HepG2 (cell line): ENCODE data around the gene JAZF1. TPM values are rescaled to one million over a fixed set of nuclear protein-coding genes. Genes with fewer than 3 reads are reported as not detected.

Experiments used
- ATAC-seq: fragments of 200-7000 bp; cut with Tn5 transposase; 3 replicates; pipeline ENCODE4 v1.9.1; 2020; ENCODE audit warnings: mild to moderate bottlenecking, moderate library complexity
- BruUV-seq: library from RNA; stranded (reverse); fragments of 400-500 nt; replicated peaks from 2 replicates; lab custom pipeline; 2021; lab: Mats Ljungman, UMichigan
- CTCF ChIA-PET: fragments of 300-600 bp; formaldehyde crosslinking; extraction: SDS; loops from one replicate; lab custom pipeline; 2021; ENCODE audit warnings: low total read pairs, inconsistent platforms, low intra/inter-chr PET ratio; lab: Yijun Ruan, JAX
- POLR2A ChIA-PET: fragments of 350-600 bp; sonication (Branson Sonifier 250); formaldehyde crosslinking; loops from one replicate; lab custom pipeline; 2020; ENCODE audit warnings: antibody characterized with exemption, inconsistent platforms; lab: Yijun Ruan, JAX
- DNase-seq: peaks from one replicate; pipeline ENCODE4 v3.0.0-alpha.2; 2015; ENCODE audit warnings: low spot score
- FAIRE-seq: peaks from 3 replicates; lab custom pipeline; 2011; peaks lifted over from hg19 to GRCh38; lab: Jason Lieb, UNC
- H2AFZ ChIP-seq: one replicate; pipeline ENCODE4 v1.6.1; 2011; ENCODE audit warnings: low read length, inconsistent platforms
- H3K27ac ChIP-seq: fragments of 300-600 bp; 3 replicates; pipeline ENCODE4 v1.8.0; 2011; ENCODE audit warnings: mixed run types, mild to moderate bottlenecking, mixed read lengths, low read length, inconsistent platforms; ENCODE audit not compliant: insufficient read depth; ENCODE audit errors: extremely low read length
- H3K27me3 ChIP-seq, 2 experiments: fragments of 200-600 bp in 1 of 2; 2 replicates in 1 of 2; 3 replicates in 1 of 2; pipeline versions ENCODE4 v1.6.0 to v1.8.0; 2011; ENCODE audit warnings: low read length in 2 of 2, mild to moderate bottlenecking in 2 of 2, moderate library complexity in 2 of 2, inconsistent platforms in 1 of 2; ENCODE audit not compliant: insufficient read depth in 2 of 2, control insufficient read depth in 1 of 2
- H3K36me3 ChIP-seq, 2 experiments: fragments of 200-600 bp in 1 of 2; replicated peaks in 1 of 2; 2 replicates in 1 of 2; 3 replicates in 1 of 2; pipeline versions ENCODE4 v1.5.1 to v1.8.0; 2011; ENCODE audit warnings: low read length in 2 of 2, inconsistent platforms in 1 of 2; ENCODE audit not compliant: insufficient read depth in 2 of 2, control insufficient read depth in 1 of 2
- H3K4me1 ChIP-seq: 2 replicates; pipeline ENCODE4 v1.5.1; 2012; ENCODE audit warnings: low read length, inconsistent platforms; ENCODE audit not compliant: insufficient read depth
- H3K4me2 ChIP-seq: 2 replicates; pipeline ENCODE4 v1.6.0; 2011; ENCODE audit warnings: low read depth, low read length, inconsistent platforms
- H3K4me3 ChIP-seq, 3 experiments: fragments of 200-600 bp in 1 of 3; sonication (generic), shearing (Covaris generic) in 1 of 3; replicated peaks in 1 of 3; 2 replicates each; pipeline ENCODE4 v1.5.1; 2011 to 2016; ENCODE audit warnings: low read length in 3 of 3, inconsistent platforms in 2 of 3, low read depth in 2 of 3, mild to moderate bottlenecking in 2 of 3, control low read depth in 1 of 3, mixed read lengths in 1 of 3; ENCODE audit not compliant: insufficient read depth in 1 of 3
- H3K79me2 ChIP-seq: one replicate; pipeline ENCODE4 v1.6.1; 2011; ENCODE audit warnings: low read length, inconsistent platforms; ENCODE audit not compliant: insufficient read depth
- H3K9ac ChIP-seq: 2 replicates; pipeline ENCODE4 v1.6.0; 2011; ENCODE audit warnings: mild to moderate bottlenecking, low read depth, low read length, inconsistent platforms; ENCODE audit not compliant: insufficient read depth
- H3K9me3 ChIP-seq: 2 replicates; pipeline ENCODE4 v1.5.1; 2012; ENCODE audit warnings: mild to moderate bottlenecking, low read length
- H4K20me1 ChIP-seq: 2 replicates; pipeline ENCODE4 v1.6.0; 2011; ENCODE audit warnings: inconsistent platforms, mild to moderate bottlenecking, low read length, moderate library complexity; ENCODE audit not compliant: insufficient read depth
- ARID2 ChIP-seq: sonication (generic); formaldehyde crosslinking; IDR thresholded peaks from 2 replicates; pipeline ENCODE4 v1.8.1; 2022; ENCODE audit warnings: mild to moderate bottlenecking, missing genetic modification reagents, borderline replicate concordance
- EHMT2 ChIP-seq: fragments of 200-600 bp; sonication (generic); IDR thresholded peaks from 2 replicates; pipeline ENCODE4 v1.7.0; 2017; ENCODE audit warnings: antibody characterized with exemption, low read depth, low read length, borderline replicate concordance
- ESRRA ChIP-seq: sonication (generic); formaldehyde crosslinking; IDR thresholded peaks from 2 replicates; pipeline ENCODE4 v1.5.1; 2020; ENCODE audit warnings: mild to moderate bottlenecking, low read depth, missing genetic modification reagents
- HDAC6 ChIP-seq: fragments of 200-600 bp; sonication (generic); IDR thresholded peaks from 2 replicates; pipeline ENCODE4 v1.7.0; 2017; ENCODE audit warnings: mild to moderate bottlenecking, antibody characterized with exemption, low read length, low read depth
- KLF12 ChIP-seq: sonication (generic); formaldehyde crosslinking; IDR thresholded peaks from 2 replicates; pipeline ENCODE4 v1.4.0; 2020; ENCODE audit warnings: missing genetic modification reagents, borderline replicate concordance
- NONO ChIP-seq, 2 experiments: fragments of 450-650 bp in 1 of 2; sonication (generic) in 1 of 2; formaldehyde crosslinking in 1 of 2; IDR thresholded peaks in 1 of 2; conservative IDR thresholded peaks in 1 of 2; 2 replicates each; pipeline versions ENCODE4 v1.6.1 to v1.8.0; 2017 to 2022; ENCODE audit warnings: mild to moderate bottlenecking in 1 of 2, missing genetic modification reagents in 1 of 2, moderate library complexity in 1 of 2
- SOX13 ChIP-seq, 3 experiments: fragments of 450-650 bp in 1 of 3; sonication (generic) in 1 of 3; formaldehyde crosslinking in 1 of 3; IDR thresholded peaks in 2 of 3; conservative IDR thresholded peaks in 1 of 3; 2 replicates each; pipeline versions ENCODE4 v1.5.0 to v1.6.1; 2016 to 2020; ENCODE audit warnings: antibody characterized with exemption in 1 of 3, mild to moderate bottlenecking in 1 of 3, missing compliant biosample characterization in 1 of 3, missing genetic modification reagents in 1 of 3, moderate library complexity in 1 of 3
- TBL1XR1 ChIP-seq: fragments of 150-350 bp; IDR thresholded peaks from 2 replicates; pipeline ENCODE4 v1.6.1; 2014; ENCODE audit warnings: borderline replicate concordance, low read length; ENCODE audit not compliant: partially characterized antibody
- ZFP90 ChIP-seq: sonication (generic); formaldehyde crosslinking; IDR thresholded peaks from 2 replicates; pipeline ENCODE4 v1.8.0; 2022; ENCODE audit warnings: missing genetic modification reagents, mild to moderate bottlenecking, inconsistent platforms, borderline replicate concordance
- ZNF501 ChIP-seq: sonication (generic); formaldehyde crosslinking; IDR thresholded peaks from 2 replicates; pipeline ENCODE4 v1.5.1; 2020; ENCODE audit warnings: mild to moderate bottlenecking, moderate library complexity, missing genetic modification reagents
- ZNF510 ChIP-seq: sonication (generic); formaldehyde crosslinking; IDR thresholded peaks from 2 replicates; pipeline ENCODE4 v1.4.0; 2020; ENCODE audit warnings: low read depth, mild to moderate bottlenecking, missing genetic modification reagents
- ZNF652 ChIP-seq: IDR thresholded peaks from 2 replicates; pipeline ENCODE4 v1.6.1; 2016; ENCODE audit warnings: low read depth, borderline replicate concordance
- ZNF768 ChIP-seq: sonication (generic); formaldehyde crosslinking; IDR thresholded peaks from 2 replicates; pipeline ENCODE4 v1.4.0; 2020; ENCODE audit warnings: missing genetic modification reagents
- ZNF839 ChIP-seq: sonication (generic); formaldehyde crosslinking; IDR thresholded peaks from 2 replicates; pipeline ENCODE4 v1.4.0; 2020; ENCODE audit warnings: missing genetic modification reagents, mild to moderate bottlenecking, borderline replicate concordance
- WGBS: methylation state at CpG from one replicate; pipeline ENCODE4 v1.1.6; 2017; ENCODE audit warnings: low lambda C conversion rate; 5-methylcytosine and 5-hydroxymethylcytosine counted together
- in situ Hi-C: cut with HindIII; loops from 2 replicates; pipeline ENCODE4 v1.10.0; 2017; ENCODE audit warnings: low pct_unique_long_range_greater_than_20kb; ENCODE audit not compliant: extremely low pct_ligation_motif_present
- intact Hi-C: fragments of 100-400 bp; cut with micrococcal nuclease; formaldehyde crosslinking; loops from one replicate; pipeline ENCODE4 v1.10.0; 2022; ENCODE audit not compliant: unreplicated experiment
- polyA plus RNA-seq, 8 experiments: library from polyadenylated mRNA; depleted of rRNA in 3 of 8; stranded (reverse) in 7 of 8; unstranded in 1 of 8; fragments of >200 nt; fragmentation: Illumina TruSeq in 4 of 8; extraction: Trizol in 4 of 8; gene quantifications; 2 replicates each; pipeline versions ENCODE4 v1.2.1 to v1.2.3, GENCODE V29; 2011 to 2016; ENCODE audit warnings: low read depth in 4 of 8, missing spikeins in 1 of 8, mixed read lengths in 1 of 8; ENCODE audit not compliant: insufficient read depth in 1 of 8
- total RNA-seq, 5 experiments: library from RNA; depleted of rRNA; stranded (reverse); fragments of >200 nt; fragmentation: Illumina TruSeq; extraction: Trizol; gene quantifications; 2 replicates each; pipeline ENCODE4 v1.2.3, GENCODE V29; 2016; ENCODE audit warnings: low read depth in 1 of 5
- TF ChIP-seq, protein P1 (sequence below): sonication (generic); formaldehyde crosslinking; IDR thresholded peaks from 2 replicates; pipeline ENCODE4 v1.8.1; 2022; ENCODE audit warnings: low read depth, mild to moderate bottlenecking, missing genetic modification reagents

The JAZF1 gene
- total and polyA plus RNA-seq, 2 of the 13 experiments (the other 11 are each of a cell fraction or from before 2014, with no cell fraction given) = not detected

GRCh38 chr7:27914409-27914808 is 266.2 kb downstream of the JAZF1 start (continued):
- TF ChIP-seq ZNF768 (CRISPR knock-in tag) (no peak), ARID2 (CRISPR knock-in tag) (no peak), ZNF510 (CRISPR knock-in tag) (no peak), ESRRA (CRISPR knock-in tag) (no peak), TBL1XR1 (no peak), ZNF652 (CRISPR knock-in tag) (no peak), NONO (IDR thresholded peaks at IDR 0.05) (no peak), NONO (CRISPR knock-in tag; conservative IDR thresholded peaks at IDR 0.05) (no peak)

- Histone ChIP-seq H3K4me3 (no peak overlapping the region), H3K9ac (no peak overlapping the region), H4K20me1 (no peaks in the 10 kb centered on the region), H3K9me3 (no peaks in the 10 kb centered on the region), H3K79me2 (no peaks in the 10 kb centered on the region), H3K36me3 (no peaks in the 10 kb centered on the region), H3K4me2 (no peak overlapping the region), H3K27ac (no peak overlapping the region), H3K4me1 (no peaks in the 10 kb centered on the region), H2AFZ (no peak overlapping the region), H3K27me3 (peaks cover 0 to 9% of the 10 kb centered on the region in 2 experiments; a peak in 1 of 5 replicates)
- no peak for DNase-seq
- no TSS peak for BruUV-seq
- no peak for FAIRE-seq
- in situ Hi-C loops = no loop called here
- ATAC-seq = no peak
- 43% methylated on average over 7 of the region's 7 CpGs for WGBS
- TF ChIP-seq KLF12 (CRISPR knock-in tag) (no peak), EHMT2 (no peak), HDAC6 (no peak), ZNF839 (CRISPR knock-in tag) (no peak), ZFP90 (CRISPR knock-in tag) (no peak), SOX13 (IDR thresholded peaks at IDR 0.05) (no peak), SOX13 (CRISPR knock-in tag; conservative IDR thresholded peaks at IDR 0.05 in 1 of 2, IDR thresholded peaks at IDR 0.05 in 1 of 2) (no peak), ZNF501 (no peak)
- TF ChIP-seq, protein P1, sequence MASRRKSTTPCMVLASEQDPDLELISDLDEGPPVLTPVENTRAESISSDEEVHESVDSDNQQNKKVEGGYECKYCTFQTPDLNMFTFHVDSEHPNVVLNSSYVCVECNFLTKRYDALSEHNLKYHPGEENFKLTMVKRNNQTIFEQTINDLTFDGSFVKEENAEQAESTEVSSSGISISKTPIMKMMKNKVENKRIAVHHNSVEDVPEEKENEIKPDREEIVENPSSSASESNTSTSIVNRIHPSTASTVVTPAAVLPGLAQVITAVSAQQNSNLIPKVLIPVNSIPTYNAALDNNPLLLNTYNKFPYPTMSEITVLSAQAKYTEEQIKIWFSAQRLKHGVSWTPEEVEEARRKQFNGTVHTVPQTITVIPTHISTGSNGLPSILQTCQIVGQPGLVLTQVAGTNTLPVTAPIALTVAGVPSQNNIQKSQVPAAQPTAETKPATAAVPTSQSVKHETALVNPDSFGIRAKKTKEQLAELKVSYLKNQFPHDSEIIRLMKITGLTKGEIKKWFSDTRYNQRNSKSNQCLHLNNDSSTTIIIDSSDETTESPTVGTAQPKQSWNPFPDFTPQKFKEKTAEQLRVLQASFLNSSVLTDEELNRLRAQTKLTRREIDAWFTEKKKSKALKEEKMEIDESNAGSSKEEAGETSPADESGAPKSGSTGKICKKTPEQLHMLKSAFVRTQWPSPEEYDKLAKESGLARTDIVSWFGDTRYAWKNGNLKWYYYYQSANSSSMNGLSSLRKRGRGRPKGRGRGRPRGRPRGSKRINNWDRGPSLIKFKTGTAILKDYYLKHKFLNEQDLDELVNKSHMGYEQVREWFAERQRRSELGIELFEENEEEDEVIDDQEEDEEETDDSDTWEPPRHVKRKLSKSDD = no peak
- CTCF ChIA-PET = no interaction called here
- POLR2A ChIA-PET = no interaction called here
- intact Hi-C loops = no loop called here
Measured at GRCh38 chr7:27912751-27913150, 267.8 kb downstream of the JAZF1 start.
